ENCODE measurements around the gene TAS2R41. TPM values are rescaled to one million over a fixed set of nuclear protein-coding genes. Genes with fewer than 3 reads are reported as not detected.

TAS2R41 gene
- total RNA-seq, 2 donors from 2014 or later, result 0.59 TPM; not detected in 1

GRCh38 chr7:143511593-143512047 lies 33.9 kb downstream of the TAS2R41 start:
- peaks cover 5% of the 10 kb centered on the region for H3K4me1 Mint-ChIP-seq
- Histone ChIP-seq H3K27ac (ENCODE audit: low read depth, low read length) (no peak overlapping the region), H3K9ac (ENCODE audit: extremely low read depth, low read length, poor library complexity, severe bottlenecking) (no peak overlapping the region), H3K4me1 (ENCODE audit: control insufficient read depth, insufficient read depth, low read length) (no peaks in the 10 kb centered on the region), H3K36me3 (ENCODE audit: control insufficient read depth, insufficient read depth, low read length) (no peaks in the 10 kb centered on the region), H3K4me3 (ENCODE audit: low read length) (no peak overlapping the region), H3K27me3 (ENCODE audit: control insufficient read depth, insufficient read depth, low read length, poor library complexity, severe bottlenecking) (peaks cover 100% of the 10 kb centered on the region), H3K9me3 (ENCODE audit: control insufficient read depth, low read length) (no peaks in the 10 kb centered on the region)
- 94 to 96% methylated on average over 9 to 23 of the region's 23 CpGs for WGBS, 2 experiments (ENCODE audit: insufficient coverage in 1 of 2, insufficient read length in 1 of 2)
- H3K9me3 Mint-ChIP-seq, result no peaks in the 10 kb centered on the region
- no peak overlapping the region for H3K4me3 Mint-ChIP-seq
- H3K27me3 Mint-ChIP-seq (ENCODE audit: insufficient read depth), result peaks cover 87% of the 10 kb centered on the region
- no peaks in the 10 kb centered on the region for H3K36me3 Mint-ChIP-seq (ENCODE audit: low read depth)
- no peak overlapping the region for H3K27ac Mint-ChIP-seq
- no peak for DNase-seq
- TF ChIP-seq CTCF (conservative IDR thresholded peaks at IDR 0.05), result no peak

GRCh38 chr7:143512488-143513340 lies 35.0 kb downstream of the TAS2R41 start:
- no peaks in the 10 kb centered on the region for H3K9me3 Mint-ChIP-seq
- H3K4me1 Mint-ChIP-seq, result peaks cover 2% of the 10 kb centered on the region
- Histone ChIP-seq H3K36me3 (ENCODE audit: control insufficient read depth, insufficient read depth, low read length) (no peaks in the 10 kb centered on the region), H3K4me1 (ENCODE audit: control insufficient read depth, insufficient read depth, low read length) (no peaks in the 10 kb centered on the region), H3K9ac (ENCODE audit: extremely low read depth, low read length, poor library complexity, severe bottlenecking) (no peak overlapping the region), H3K27me3 (ENCODE audit: control insufficient read depth, insufficient read depth, low read length, poor library complexity, severe bottlenecking) (peaks cover 99% of the 10 kb centered on the region), H3K27ac (ENCODE audit: low read depth, low read length) (no peak overlapping the region), H3K9me3 (ENCODE audit: control insufficient read depth, low read length) (no peaks in the 10 kb centered on the region), H3K4me3 (ENCODE audit: low read length) (no peak overlapping the region)
- no peaks in the 10 kb centered on the region for H3K36me3 Mint-ChIP-seq (ENCODE audit: low read depth)
- WGBS, 2 experiments (ENCODE audit: insufficient coverage in 1 of 2, insufficient read length in 1 of 2), result 89 to 93% methylated on average over 6 to 7 of the region's 8 CpGs
- no peak overlapping the region for H3K27ac Mint-ChIP-seq
- TF ChIP-seq CTCF (conservative IDR thresholded peaks at IDR 0.05), result no peak
- H3K27me3 Mint-ChIP-seq (ENCODE audit: insufficient read depth), result peaks cover 83% of the 10 kb centered on the region
- DNase-seq, result no peak
- H3K4me3 Mint-ChIP-seq, result no peak overlapping the region

- Mint-ChIP-seq H3K27ac (no peak overlapping the region), H3K4me1 (peaks cover 7% of the 10 kb centered on the region), H3K27me3 (ENCODE audit: insufficient read depth) (peaks cover 75% of the 10 kb centered on the region), H3K4me3 (no peak overlapping the region), H3K36me3 (ENCODE audit: low read depth) (no peaks in the 10 kb centered on the region), H3K9me3 (no peaks in the 10 kb centered on the region)
- DNase-seq, result no peak
- no peak for TF ChIP-seq CTCF (conservative IDR thresholded peaks at IDR 0.05)
- Histone ChIP-seq H3K9ac (ENCODE audit: extremely low read depth, low read length, poor library complexity, severe bottlenecking) (no peak overlapping the region), H3K4me1 (ENCODE audit: control insufficient read depth, insufficient read depth, low read length) (no peaks in the 10 kb centered on the region), H3K4me3 (ENCODE audit: low read length) (no peak overlapping the region), H3K9me3 (ENCODE audit: control insufficient read depth, low read length) (no peaks in the 10 kb centered on the region), H3K27ac (ENCODE audit: low read depth, low read length) (no peak overlapping the region), H3K27me3 (ENCODE audit: control insufficient read depth, insufficient read depth, low read length, poor library complexity, severe bottlenecking) (peaks cover 99% of the 10 kb centered on the region), H3K36me3 (ENCODE audit: control insufficient read depth, insufficient read depth, low read length) (no peaks in the 10 kb centered on the region)
- WGBS, 2 experiments (ENCODE audit: insufficient coverage in 1 of 2, insufficient read length in 1 of 2), result 100% methylated on average over 2 of the region's 2 CpGs; no CpG with 5 or more reads in 1 of the 2 experiments
Measured at GRCh38 chr7:143514487-143514886, 36.8 kb downstream of the TAS2R41 start.

Measured in endodermal cell (in vitro differentiated cells).